HCT116 (cell line): ENCODE data around the gene CD300C. TPM values are rescaled to one million over a fixed set of nuclear protein-coding genes. Genes with fewer than 3 reads are reported as not detected.
"Not testable (repeated sequence)": the region's sequence is repeated elsewhere in the genome, so short reads cannot be mapped to it uniquely, and the experiment has no call there.

Source experiments
- ATAC-seq: fragments of 200-7000 bp; cut with Tn5 transposase; 2 replicates; pipeline ENCODE4 v1.9.1; 2020; ENCODE audit warnings: mild to moderate bottlenecking, moderate library complexity
- BruUV-seq: library from RNA; stranded (reverse); fragments of 400-500 nt; replicated peaks from 2 replicates; lab custom pipeline; 2021; lab: Mats Ljungman, UMichigan
- CTCF ChIA-PET: fragments of 300-600 bp; sonication (Branson Sonifier 250); formaldehyde crosslinking; loops from one replicate; lab custom pipeline; 2021; ENCODE audit warnings: antibody characterized with exemption; lab: Charles Lee
- POLR2A ChIA-PET: fragments of 300-600, 350-600 bp; sonication (Branson Sonifier 250); formaldehyde crosslinking; loops from one replicate; lab custom pipeline; 2021; ENCODE audit warnings: antibody characterized with exemption; lab: Charles Lee
- RAD21 ChIA-PET, 2 experiments: fragments of 300-600 bp; sonication (Branson Sonifier 250); formaldehyde crosslinking; loops; one replicate each; lab custom pipeline; 2023; ENCODE audit warnings: low total read pairs in 2 of 2; ENCODE audit not compliant: uncharacterized antibody in 2 of 2, unreplicated experiment in 2 of 2, low non-redundant PET in 1 of 2; lab: Charles Lee
- DNase-seq: peaks from one replicate; pipeline ENCODE4 v3.0.0-alpha.2; 2010; ENCODE audit warnings: low read depth, low spot score
- H2AFZ ChIP-seq: fragments of 200-600 bp; shearing (Covaris generic), sonication (generic); 2 replicates; pipeline ENCODE4 v1.6.1; 2017; ENCODE audit warnings: low read depth, mixed run types, mixed read lengths, antibody characterized with exemption, low read length; ENCODE audit not compliant: poor library complexity, severe bottlenecking
- H3K27ac ChIP-seq: 2 replicates; pipeline ENCODE4 v1.5.1; 2012; ENCODE audit warnings: low read depth, low read length
- H3K27me3 ChIP-seq: fragments of 200-600 bp; sonication (generic); 2 replicates; pipeline ENCODE4 v1.6.1; 2016; ENCODE audit warnings: mixed run types, low read length, mixed read lengths; ENCODE audit not compliant: insufficient read depth
- H3K36me3 ChIP-seq, 2 experiments: fragments of 200-500 bp in 1 of 2; fragments of 200-600 bp in 1 of 2; sonication (Bioruptor generic) in 1 of 2; sonication (generic) in 1 of 2; 2 replicates each; pipeline versions ENCODE4 v1.5.1 to v1.6.1; 2014 to 2016; ENCODE audit warnings: low read length in 2 of 2, inconsistent platforms in 1 of 2, mixed read lengths in 1 of 2, mixed run types in 1 of 2; ENCODE audit not compliant: insufficient read depth in 2 of 2, control insufficient read depth in 1 of 2
- H3K4me1 ChIP-seq, 2 experiments: fragments of 200-600 bp in 1 of 2; sonication (generic) in 1 of 2; 2 replicates each; pipeline versions ENCODE4 v1.5.1 to v1.6.1; 2012 to 2017; ENCODE audit warnings: low read length in 2 of 2, inconsistent platforms in 1 of 2, mild to moderate bottlenecking in 1 of 2, mixed read lengths in 1 of 2, mixed run types in 1 of 2, moderate library complexity in 1 of 2; ENCODE audit not compliant: insufficient read depth in 2 of 2, control insufficient read depth in 1 of 2
- H3K4me2 ChIP-seq: fragments of 200-600 bp; sonication (generic); 2 replicates; pipeline ENCODE4 v1.6.1; 2017; ENCODE audit warnings: mixed run types, low read length, mixed read lengths
- H3K4me3 ChIP-seq, 2 experiments: fragments of 200-600 bp in 1 of 2; sonication (generic) in 1 of 2; replicated peaks in 1 of 2; 2 replicates each; pipeline ENCODE4 v1.5.1; 2011 to 2016; ENCODE audit warnings: low read length in 2 of 2, control low read depth in 1 of 2, low read depth in 1 of 2, mild to moderate bottlenecking in 1 of 2, mixed read lengths in 1 of 2, mixed run types in 1 of 2
- H3K79me2 ChIP-seq: fragments of 200-600 bp; sonication (generic); 2 replicates; pipeline ENCODE4 v1.6.1; 2017; ENCODE audit warnings: mild to moderate bottlenecking, mixed run types, low read length, moderate library complexity, mixed read lengths; ENCODE audit not compliant: insufficient read depth
- H3K9ac ChIP-seq: fragments of 200-600 bp; sonication (generic); 2 replicates; pipeline ENCODE4 v1.6.1; 2016; ENCODE audit warnings: low read length, mixed read lengths
- H3K9me2 ChIP-seq: fragments of 200-600 bp; sonication (generic), shearing (Covaris generic); 2 replicates; pipeline ENCODE4 v1.6.1; 2017; ENCODE audit warnings: mixed run types, mild to moderate bottlenecking, moderate library complexity; ENCODE audit not compliant: insufficient read depth
- H3K9me3 ChIP-seq, 2 experiments: fragments of 200-500 bp in 1 of 2; fragments of 200-600 bp in 1 of 2; sonication (Bioruptor generic) in 1 of 2; sonication (generic) in 1 of 2; 2 replicates each; pipeline ENCODE4 v1.6.1; 2014 to 2017; ENCODE audit warnings: low read length in 2 of 2, mixed read lengths in 2 of 2, inconsistent platforms in 1 of 2, low read depth in 1 of 2, mild to moderate bottlenecking in 1 of 2, mixed run types in 1 of 2, moderate library complexity in 1 of 2; ENCODE audit not compliant: control insufficient read depth in 1 of 2, insufficient read depth in 1 of 2
- H4K20me1 ChIP-seq: fragments of 200-600 bp; sonication (generic), shearing (Covaris generic); 2 replicates; pipeline ENCODE4 v1.6.1; 2017; ENCODE audit warnings: mixed run types, mild to moderate bottlenecking, moderate library complexity; ENCODE audit not compliant: insufficient read depth
- CBX3 ChIP-seq: IDR thresholded peaks from 2 replicates; pipeline ENCODE4 v1.6.1; 2012; ENCODE audit warnings: low read depth
- CEBPB ChIP-seq: IDR thresholded peaks from 2 replicates; pipeline ENCODE4 v1.6.1; 2012; ENCODE audit warnings: low read depth
- EGR1 ChIP-seq: IDR thresholded peaks from 2 replicates; pipeline ENCODE4 v1.6.1; 2012; ENCODE audit warnings: low read depth
- ELF1 ChIP-seq: IDR thresholded peaks from 2 replicates; pipeline ENCODE4 v1.6.1; 2012; ENCODE audit warnings: low read depth, borderline replicate concordance
- EZH2 ChIP-seq: fragments of 200-600 bp; sonication (generic); IDR thresholded peaks from 2 replicates; pipeline ENCODE4 v1.6.1; 2017; ENCODE audit warnings: antibody characterized with exemption, mixed run types
- EZH2phosphoT487 ChIP-seq: fragments of 200-600 bp; IDR thresholded peaks from 2 replicates; pipeline ENCODE4 v1.6.1; 2018; ENCODE audit warnings: antibody characterized with exemption, borderline replicate concordance
- JUND ChIP-seq: IDR thresholded peaks from 2 replicates; pipeline ENCODE4 v1.6.1; 2012
- POLR2A ChIP-seq: IDR thresholded peaks from 2 replicates; pipeline ENCODE4 v1.7.0; 2011; ENCODE audit warnings: borderline replicate concordance; ENCODE audit not compliant: insufficient read depth, insufficient read length; ENCODE audit errors: extremely low read depth
- POLR2AphosphoS5 ChIP-seq: IDR thresholded peaks from 2 replicates; pipeline ENCODE4 v1.6.1; 2011; ENCODE audit warnings: mild to moderate bottlenecking, low read depth, low read length, moderate library complexity
- SIN3A ChIP-seq: IDR thresholded peaks from 2 replicates; pipeline ENCODE4 v1.6.1; 2012; ENCODE audit warnings: low read depth
- SP1 ChIP-seq: IDR thresholded peaks from 2 replicates; pipeline ENCODE4 v1.6.1; 2012; ENCODE audit warnings: low read depth
- SRF ChIP-seq: IDR thresholded peaks from 2 replicates; pipeline ENCODE4 v1.6.1; 2012; ENCODE audit warnings: low read depth
- TCF7L2 ChIP-seq: IDR thresholded peaks from 2 replicates; pipeline ENCODE4 v1.7.0; 2011; ENCODE audit warnings: borderline replicate concordance, inconsistent platforms; ENCODE audit not compliant: insufficient read depth, insufficient read length; ENCODE audit errors: extremely low read depth
- YY1 ChIP-seq: IDR thresholded peaks from 2 replicates; pipeline ENCODE4 v1.6.1; 2011; ENCODE audit warnings: low read length, low read depth, moderate library complexity, mild to moderate bottlenecking; ENCODE audit not compliant: insufficient replicate concordance; ENCODE audit errors: extremely low read depth
- ZFX ChIP-seq: fragments of 450-650 bp; IDR thresholded peaks from 2 replicates; pipeline ENCODE4 v1.6.1; 2017
- ZNF274 ChIP-seq: fragments of 200-500 bp; sonication (Bioruptor generic); IDR thresholded peaks from 2 replicates; pipeline ENCODE4 v1.6.1; 2014; ENCODE audit warnings: mild to moderate bottlenecking, low read depth, low read length, inconsistent platforms
- intact Hi-C: fragments of 100-400 bp; cut with micrococcal nuclease; formaldehyde crosslinking; loops from 2 replicates; pipeline ENCODE4 v1.10.0; 2022
- total RNA-seq: library from RNA; stranded (reverse); gene quantifications from one replicate; pipeline ENCODE4 v1.2.1, GENCODE V29; 2021; ENCODE audit not compliant: unreplicated experiment
- TF ChIP-seq, protein P1 (sequence below): IDR thresholded peaks from 2 replicates; pipeline ENCODE4 v1.6.1; 2012
- TF ChIP-seq, protein P2 (sequence below): IDR thresholded peaks from 2 replicates; pipeline ENCODE4 v1.6.1; 2011; ENCODE audit warnings: mild to moderate bottlenecking, low read length, moderate library complexity; ENCODE audit not compliant: insufficient replicate concordance; ENCODE audit errors: extremely low read depth
- TF ChIP-seq, protein P3 (sequence below): IDR thresholded peaks from 2 replicates; pipeline ENCODE4 v1.6.1; 2012
- TF ChIP-seq, protein P4 (sequence below), 3 experiments: fragments of 200-600 bp in 1 of 3; sonication (generic) in 1 of 3; IDR thresholded peaks in 2 of 3; conservative IDR thresholded peaks in 1 of 3; 2 replicates each; pipeline ENCODE4 v1.5.1; 2012 to 2017; ENCODE audit warnings: low read depth in 2 of 3, low read length in 2 of 3, antibody characterized with exemption in 1 of 3, borderline replicate concordance in 1 of 3, control low read depth in 1 of 3, mild to moderate bottlenecking in 1 of 3, mixed read lengths in 1 of 3, mixed run types in 1 of 3, moderate library complexity in 1 of 3; ENCODE audit not compliant: insufficient read depth in 1 of 3

CD300C gene
- total RNA-seq, 1 experiment from 2014 or later, result 0.15 TPM

DNA sequence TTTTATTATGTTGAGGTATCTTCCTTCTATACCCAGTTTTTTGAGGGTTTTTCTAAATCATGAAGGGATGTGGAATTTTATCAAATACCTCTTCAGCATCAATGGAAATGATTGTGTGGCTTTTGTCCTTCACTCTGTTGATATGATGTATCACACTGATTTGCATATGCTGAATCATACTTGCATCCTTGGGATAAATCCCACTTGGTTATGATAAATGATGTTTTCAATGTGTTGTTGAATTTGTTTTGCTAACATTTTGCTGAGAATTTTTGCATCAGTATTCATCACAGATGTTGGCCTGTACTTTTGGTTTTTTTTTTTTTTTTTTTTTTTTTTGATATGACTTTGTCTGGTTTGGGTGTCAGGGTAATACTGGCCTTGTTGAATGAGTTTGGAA is 37.8 kb downstream of the CD300C start:
- TF ChIP-seq, protein P1, sequence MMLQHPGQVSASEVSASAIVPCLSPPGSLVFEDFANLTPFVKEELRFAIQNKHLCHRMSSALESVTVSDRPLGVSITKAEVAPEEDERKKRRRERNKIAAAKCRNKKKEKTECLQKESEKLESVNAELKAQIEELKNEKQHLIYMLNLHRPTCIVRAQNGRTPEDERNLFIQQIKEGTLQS, result no peak
- no peak for TF ChIP-seq ZFX
- TF ChIP-seq, protein P2, sequence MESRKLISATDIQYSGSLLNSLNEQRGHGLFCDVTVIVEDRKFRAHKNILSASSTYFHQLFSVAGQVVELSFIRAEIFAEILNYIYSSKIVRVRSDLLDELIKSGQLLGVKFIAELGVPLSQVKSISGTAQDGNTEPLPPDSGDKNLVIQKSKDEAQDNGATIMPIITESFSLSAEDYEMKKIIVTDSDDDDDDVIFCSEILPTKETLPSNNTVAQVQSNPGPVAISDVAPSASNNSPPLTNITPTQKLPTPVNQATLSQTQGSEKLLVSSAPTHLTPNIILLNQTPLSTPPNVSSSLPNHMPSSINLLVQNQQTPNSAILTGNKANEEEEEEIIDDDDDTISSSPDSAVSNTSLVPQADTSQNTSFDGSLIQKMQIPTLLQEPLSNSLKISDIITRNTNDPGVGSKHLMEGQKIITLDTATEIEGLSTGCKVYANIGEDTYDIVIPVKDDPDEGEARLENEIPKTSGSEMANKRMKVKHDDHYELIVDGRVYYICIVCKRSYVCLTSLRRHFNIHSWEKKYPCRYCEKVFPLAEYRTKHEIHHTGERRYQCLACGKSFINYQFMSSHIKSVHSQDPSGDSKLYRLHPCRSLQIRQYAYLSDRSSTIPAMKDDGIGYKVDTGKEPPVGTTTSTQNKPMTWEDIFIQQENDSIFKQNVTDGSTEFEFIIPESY, result no peak
- TF ChIP-seq SIN3A, result no peak
- TF ChIP-seq ZNF274, result no peak
- no peak for TF ChIP-seq CBX3
- TF ChIP-seq ELF1, result no peak
- no peak for TF ChIP-seq YY1
- no peak for TF ChIP-seq SP1
- TF ChIP-seq EZH2phosphoT487, result no peak
- TF ChIP-seq, protein P3, sequence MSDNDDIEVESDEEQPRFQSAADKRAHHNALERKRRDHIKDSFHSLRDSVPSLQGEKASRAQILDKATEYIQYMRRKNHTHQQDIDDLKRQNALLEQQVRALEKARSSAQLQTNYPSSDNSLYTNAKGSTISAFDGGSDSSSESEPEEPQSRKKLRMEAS, result no peak
- no peak for TF ChIP-seq JUND
- no peak for TF ChIP-seq POLR2AphosphoS5
- no peak for TF ChIP-seq TCF7L2
- TF ChIP-seq POLR2A, result no peak
- TF ChIP-seq, protein P4, sequence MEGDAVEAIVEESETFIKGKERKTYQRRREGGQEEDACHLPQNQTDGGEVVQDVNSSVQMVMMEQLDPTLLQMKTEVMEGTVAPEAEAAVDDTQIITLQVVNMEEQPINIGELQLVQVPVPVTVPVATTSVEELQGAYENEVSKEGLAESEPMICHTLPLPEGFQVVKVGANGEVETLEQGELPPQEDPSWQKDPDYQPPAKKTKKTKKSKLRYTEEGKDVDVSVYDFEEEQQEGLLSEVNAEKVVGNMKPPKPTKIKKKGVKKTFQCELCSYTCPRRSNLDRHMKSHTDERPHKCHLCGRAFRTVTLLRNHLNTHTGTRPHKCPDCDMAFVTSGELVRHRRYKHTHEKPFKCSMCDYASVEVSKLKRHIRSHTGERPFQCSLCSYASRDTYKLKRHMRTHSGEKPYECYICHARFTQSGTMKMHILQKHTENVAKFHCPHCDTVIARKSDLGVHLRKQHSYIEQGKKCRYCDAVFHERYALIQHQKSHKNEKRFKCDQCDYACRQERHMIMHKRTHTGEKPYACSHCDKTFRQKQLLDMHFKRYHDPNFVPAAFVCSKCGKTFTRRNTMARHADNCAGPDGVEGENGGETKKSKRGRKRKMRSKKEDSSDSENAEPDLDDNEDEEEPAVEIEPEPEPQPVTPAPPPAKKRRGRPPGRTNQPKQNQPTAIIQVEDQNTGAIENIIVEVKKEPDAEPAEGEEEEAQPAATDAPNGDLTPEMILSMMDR (IDR thresholded peaks at IDR 0.05 in 2 of 3, conservative IDR thresholded peaks at IDR 0.05 in 1 of 3; ENCODE audit: borderline replicate concordance in 1 of 3, insufficient read depth in 1 of 3, low read depth in 2 of 3, low read length in 2 of 3), result no peak
- TF ChIP-seq SRF, result no peak
- no peak for TF ChIP-seq EGR1
- TF ChIP-seq CEBPB, result no peak
- no peak for TF ChIP-seq EZH2
- H3K9me2 ChIP-seq, result no peaks in the 10 kb centered on the region
- H3K4me3 ChIP-seq, result no peak overlapping the region
- H3K79me2 ChIP-seq, result no peaks in the 10 kb centered on the region
- ATAC-seq (no peak), DNase-seq (no peak)
- no TSS peak for BruUV-seq
- intact Hi-C loops, result no loop called here
- no peak overlapping the region for H3K27ac ChIP-seq
- RAD21 ChIA-PET, result no interaction called here
- H3K27me3 ChIP-seq, result 0 out of 2 replicates have a peak, but pooled peaks cover 4% of the 10 kb centered on the region
- H3K4me1 ChIP-seq, result peaks cover 0 to 13% of the 10 kb centered on the region in 2 experiments; a peak in 2 of 4 replicates
- no peak overlapping the region for H3K9ac ChIP-seq
- no peaks in the 10 kb centered on the region for H3K9me3 ChIP-seq
- H3K36me3 ChIP-seq, result no peaks in the 10 kb centered on the region
- POLR2A ChIA-PET, result no interaction called here
- H3K4me2 ChIP-seq, result no peak overlapping the region
- CTCF ChIA-PET, result no interaction called here
- H2AFZ ChIP-seq, result no peak overlapping the region
- H4K20me1 ChIP-seq, result no peaks in the 10 kb centered on the region

DNA sequence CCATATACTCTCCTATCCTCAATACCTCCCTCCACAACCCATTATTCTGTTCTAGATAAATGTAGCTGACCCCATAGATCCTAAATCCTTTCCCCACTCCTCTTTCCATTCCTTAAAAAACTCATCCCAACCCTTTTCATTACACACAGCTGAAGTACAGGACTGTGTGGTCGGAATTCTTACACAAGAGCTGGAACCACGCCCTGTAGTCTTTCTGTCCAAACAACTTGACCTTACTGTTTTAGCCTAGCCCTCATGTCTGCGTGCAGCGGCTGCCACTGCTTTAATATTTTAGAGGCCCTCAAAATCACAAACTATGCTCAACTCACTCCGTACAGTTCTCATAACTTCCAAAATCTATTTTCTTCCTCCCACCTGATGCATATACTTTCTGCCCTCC is 42.0 kb downstream of the CD300C start:
- CTCF ChIA-PET, intact Hi-C loops, H3K79me2 ChIP-seq, H3K36me3 ChIP-seq, H3K27ac ChIP-seq, H3K27me3 ChIP-seq, H2AFZ ChIP-seq, BruUV-seq, H3K9ac ChIP-seq, H4K20me1 ChIP-seq, DNase-seq, ATAC-seq, POLR2A ChIA-PET, H3K9me3 ChIP-seq, H3K4me2 ChIP-seq, H3K9me2 ChIP-seq, RAD21 ChIA-PET, H3K4me3 ChIP-seq, H3K4me1 ChIP-seq: not testable (repeated sequence)
